Liver (tissue), 9 donors: ENCODE data around the gene FRMD4B. TPM values are rescaled to one million over a fixed set of nuclear protein-coding genes. Genes with fewer than 3 reads are reported as not detected.

Experiments used
- DNase-seq: peaks from one replicate; pipeline ENCODE4 v3.0.0-alpha.2; 2017; ENCODE audit warnings: low spot score
- H3K27ac ChIP-seq, 2 donors: one replicate each; pipeline ENCODE4 v1.7.0; 2013; ENCODE audit warnings: inconsistent platforms in 2 of 2, low read length in 2 of 2, control low read depth in 1 of 2, low read depth in 1 of 2, mild to moderate bottlenecking in 1 of 2
- H3K27me3 ChIP-seq, 4 donors: one replicate each; pipeline versions ENCODE4 v1.6.1 to v1.7.0; 2013; ENCODE audit warnings: low read length in 3 of 4, inconsistent platforms in 1 of 4, mild to moderate bottlenecking in 1 of 4, moderate library complexity in 1 of 4; ENCODE audit not compliant: control insufficient read depth in 4 of 4, insufficient read depth in 4 of 4
- H3K36me3 ChIP-seq, 4 donors: one replicate each; pipeline versions ENCODE4 v1.6.1 to v1.7.0; 2013; ENCODE audit warnings: low read length in 3 of 4, mild to moderate bottlenecking in 3 of 4, low read depth in 1 of 4, moderate library complexity in 1 of 4; ENCODE audit not compliant: control insufficient read depth in 4 of 4, insufficient read depth in 3 of 4
- H3K4me1 ChIP-seq, 4 donors: one replicate each; pipeline versions ENCODE4 v1.6.1 to v1.7.0; 2013; ENCODE audit warnings: low read length in 3 of 4, mild to moderate bottlenecking in 3 of 4, moderate library complexity in 1 of 4; ENCODE audit not compliant: control insufficient read depth in 4 of 4, insufficient read depth in 4 of 4
- H3K4me3 ChIP-seq, 3 donors: one replicate each; pipeline versions ENCODE4 v1.6.1 to v1.7.0; 2013; ENCODE audit warnings: low read length in 3 of 3, control low read depth in 1 of 3, low read depth in 1 of 3, mild to moderate bottlenecking in 1 of 3
- H3K9ac ChIP-seq, 2 donors: one replicate each; pipeline ENCODE4 v1.7.0; 2013; ENCODE audit warnings: low read length in 2 of 2, mild to moderate bottlenecking in 2 of 2, moderate library complexity in 2 of 2, control low read depth in 1 of 2, low read depth in 1 of 2
- H3K9me3 ChIP-seq, 4 donors: one replicate each; pipeline versions ENCODE4 v1.6.1 to v1.7.0; 2013; ENCODE audit warnings: low read length in 3 of 4; ENCODE audit not compliant: control insufficient read depth in 4 of 4
- ATF3 ChIP-seq: IDR thresholded peaks from 2 replicates; pipeline ENCODE4 v1.6.1; 2016; ENCODE audit warnings: antibody characterized with exemption
- CTCF ChIP-seq: fragments of 150-350 bp; IDR thresholded peaks from 2 replicates; pipeline ENCODE4 v1.5.1; 2017; ENCODE audit warnings: improper control_type of control experiment, low read depth, low read length; ENCODE audit not compliant: missing input control
- EGR1 ChIP-seq, 2 donors: IDR thresholded peaks; 2 replicates each; pipeline ENCODE4 v1.6.1; 2016 to 2018; ENCODE audit warnings: antibody characterized with exemption in 2 of 2, low read depth in 2 of 2
- FOXA1 ChIP-seq: IDR thresholded peaks from 2 replicates; pipeline ENCODE4 v1.6.1; 2016; ENCODE audit warnings: antibody characterized with exemption
- FOXA2 ChIP-seq: IDR thresholded peaks from 2 replicates; pipeline ENCODE4 v1.6.1; 2016; ENCODE audit warnings: antibody characterized with exemption
- GABPA ChIP-seq, 2 donors: IDR thresholded peaks in 1 of 2; conservative IDR thresholded peaks in 1 of 2; 2 replicates each; pipeline ENCODE4 v1.6.1; 2016; ENCODE audit warnings: antibody characterized with exemption in 2 of 2, mild to moderate bottlenecking in 1 of 2, moderate library complexity in 1 of 2
- HNF4A ChIP-seq, 2 donors: conservative IDR thresholded peaks; 2 replicates each; pipeline ENCODE4 v1.6.1; 2016; ENCODE audit warnings: antibody characterized with exemption in 2 of 2, mild to moderate bottlenecking in 2 of 2
- HNF4G ChIP-seq: IDR thresholded peaks from 2 replicates; pipeline ENCODE4 v1.6.1; 2016; ENCODE audit warnings: antibody characterized with exemption
- JUND ChIP-seq, 2 donors: IDR thresholded peaks; 2 replicates each; pipeline ENCODE4 v1.6.1; 2016; ENCODE audit warnings: antibody characterized with exemption in 2 of 2
- MAX ChIP-seq: IDR thresholded peaks from 2 replicates; pipeline ENCODE4 v1.6.1; 2016; ENCODE audit warnings: antibody characterized with exemption
- NR2F2 ChIP-seq: IDR thresholded peaks from 2 replicates; pipeline ENCODE4 v1.6.1; 2016; ENCODE audit warnings: antibody characterized with exemption
- RAD21 ChIP-seq, 2 donors: IDR thresholded peaks; 2 replicates each; pipeline ENCODE4 v1.6.1; 2016; ENCODE audit warnings: antibody characterized with exemption in 2 of 2, mild to moderate bottlenecking in 2 of 2
- REST ChIP-seq: IDR thresholded peaks from 2 replicates; pipeline ENCODE4 v1.6.1; 2016; ENCODE audit warnings: antibody characterized with exemption, mild to moderate bottlenecking
- RXRA ChIP-seq, 2 donors: IDR thresholded peaks; 2 replicates each; pipeline ENCODE4 v1.6.1; 2017 to 2018; ENCODE audit warnings: antibody characterized with exemption in 2 of 2, mild to moderate bottlenecking in 1 of 2
- SP1 ChIP-seq: IDR thresholded peaks from 2 replicates; pipeline ENCODE4 v1.6.1; 2018; ENCODE audit warnings: antibody characterized with exemption, mild to moderate bottlenecking
- TAF1 ChIP-seq: conservative IDR thresholded peaks from 2 replicates; pipeline ENCODE4 v1.6.1; 2016; ENCODE audit warnings: antibody characterized with exemption, mild to moderate bottlenecking
- YY1 ChIP-seq: IDR thresholded peaks from 2 replicates; pipeline ENCODE4 v1.6.1; 2016; ENCODE audit warnings: antibody characterized with exemption, mild to moderate bottlenecking
- ZBTB33 ChIP-seq: IDR thresholded peaks from 2 replicates; pipeline ENCODE4 v1.6.1; 2016; ENCODE audit warnings: antibody characterized with exemption
- WGBS: extraction: QIAGEN DNeasy Blood & Tissue Kit; methylation state at CpG from one replicate; pipeline ENCODE4 v1.1.7; 2013; 5-methylcytosine and 5-hydroxymethylcytosine counted together
- polyA plus RNA-seq, 2 donors: library from polyadenylated mRNA; stranded (reverse) in 1 of 2; unstranded in 1 of 2; fragments of 200-250 nt in 1 of 2; fragments of >200 nt in 1 of 2; fragmentation: Nextera tagmentation in 1 of 2; extraction: Ambion mirVana in 1 of 2; gene quantifications; one replicate each; pipeline versions ENCODE4 v1.2.1 to v1.2.3, GENCODE V29; 2013 to 2015
- total RNA-seq, 2 donors: library from RNA; depleted of rRNA; stranded (reverse); fragments of >200 nt; gene quantifications; one replicate each; pipeline ENCODE4 v1.2.3, GENCODE V29; 2014
- donor health status: healthy.
- donor health status: healthy.
- donor health status: healthy.
- donor health status: healthy.
- donor health status: healthy.

FRMD4B gene
- total and polyA plus RNA-seq, 4 donors = 7.3 to 22.6 (median 15.0) TPM

GRCh38 chr3:69332934-69333333, 53.0 kb downstream of the FRMD4B start:
- Histone ChIP-seq H3K27ac (no peak overlapping the region), H3K27me3 (no peaks in the 10 kb centered on the region), H3K4me1 (no peaks in the 10 kb centered on the region), H3K36me3 (no peaks in the 10 kb centered on the region), H3K9ac (no peak overlapping the region), H3K4me3 (no peak overlapping the region), H3K9me3 (no peaks in the 10 kb centered on the region)
- no peak for DNase-seq
- TF ChIP-seq TAF1 (no peak), ATF3 (no peak), FOXA1 (no peak), YY1 (no peak), RXRA (IDR thresholded peaks at IDR 0.05) (no peak), HNF4G (no peak), REST (no peak), RAD21 (IDR thresholded peaks at IDR 0.05) (no peak), GABPA (IDR thresholded peaks at IDR 0.05 in 1 of 2, conservative IDR thresholded peaks at IDR 0.05 in 1 of 2) (no peak), CTCF (no peak), JUND (IDR thresholded peaks at IDR 0.05) (no peak), FOXA2 (no peak), SP1 (no peak), NR2F2 (no peak), HNF4A (conservative IDR thresholded peaks at IDR 0.05) (no peak), MAX (no peak)
- WGBS = 88% methylated on average over 2 of the region's 2 CpGs

- Histone ChIP-seq H3K27me3 (no peaks in the 10 kb centered on the region), H3K4me3 (no peak overlapping the region), H3K9me3 (no peaks in the 10 kb centered on the region), H3K36me3 (no peaks in the 10 kb centered on the region), H3K9ac (no peak overlapping the region), H3K27ac (peak overlapping the region; percentile 32 to 44), H3K4me1 (peaks cover 0 to 5% (median 0%) of the 10 kb centered on the region in 4 donors)
- 74% methylated on average over 10 of the region's 10 CpGs for WGBS
- no peak for DNase-seq
- TF ChIP-seq ATF3 (no peak), MAX (peak; percentile 80), TAF1 (no peak), RXRA (IDR thresholded peaks at IDR 0.05) (peak in 1 of 2 donors; percentile 29), HNF4A (conservative IDR thresholded peaks at IDR 0.05) (no peak), RAD21 (IDR thresholded peaks at IDR 0.05) (peak; percentile 6 to 23), GABPA (IDR thresholded peaks at IDR 0.05 in 1 of 2, conservative IDR thresholded peaks at IDR 0.05 in 1 of 2) (no peak), EGR1 (IDR thresholded peaks at IDR 0.05; ENCODE audit: low read depth in 2 of 2) (no peak), FOXA2 (no peak), YY1 (no peak), ZBTB33 (no peak), CTCF (no peak), HNF4G (no peak), SP1 (peak; percentile 35), FOXA1 (no peak), JUND (IDR thresholded peaks at IDR 0.05) (no peak), NR2F2 (peak; percentile 46)
Measured at GRCh38 chr3:69330891-69331400, 54.9 kb downstream of the FRMD4B start.
